Measurements from ENCODE around the gene CLEC20A. TPM values are rescaled to one million over a fixed set of nuclear protein-coding genes. Genes with fewer than 3 reads are reported as not detected.
"Not testable (repeated sequence)": the region's sequence is repeated elsewhere in the genome, so short reads cannot be mapped to it uniquely, and the experiment has no call there.

The CLEC20A gene
- total RNA-seq, 1 donor from 2014 or later = not detected

DNA sequence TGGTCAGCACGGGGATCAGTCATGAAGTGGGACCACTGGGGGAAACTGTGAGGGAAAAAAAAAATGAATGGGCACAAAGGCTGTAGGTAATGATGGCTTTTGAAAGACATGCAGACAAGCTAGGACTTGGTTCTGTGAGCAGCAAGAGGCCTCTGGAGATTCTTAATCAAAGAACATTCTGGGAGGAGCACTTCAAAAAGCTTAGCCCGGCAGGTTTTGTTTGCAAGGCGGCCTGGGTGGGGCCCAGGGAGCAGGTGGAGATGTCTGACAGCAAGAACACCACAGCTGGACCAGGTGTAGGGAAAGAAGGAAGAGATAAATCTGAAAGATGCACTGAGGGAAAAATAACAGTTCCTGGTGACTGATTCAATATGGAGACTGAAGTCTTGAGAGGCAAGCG is 22.1 kb upstream of the CLEC20A start:
- Mint-ChIP-seq H3K27me3 (peaks cover 5% of the 10 kb centered on the region), H3K27ac (no peak overlapping the region), H3K4me1 (no peaks in the 10 kb centered on the region), H3K36me3 (ENCODE audit: low read depth) (no peaks in the 10 kb centered on the region), H3K4me3 (no peak overlapping the region), H3K9me3 (no peaks in the 10 kb centered on the region)
- DNase-seq = no peak
- intact Hi-C loops (cut with micrococcal nuclease) = no loop called here

DNA sequence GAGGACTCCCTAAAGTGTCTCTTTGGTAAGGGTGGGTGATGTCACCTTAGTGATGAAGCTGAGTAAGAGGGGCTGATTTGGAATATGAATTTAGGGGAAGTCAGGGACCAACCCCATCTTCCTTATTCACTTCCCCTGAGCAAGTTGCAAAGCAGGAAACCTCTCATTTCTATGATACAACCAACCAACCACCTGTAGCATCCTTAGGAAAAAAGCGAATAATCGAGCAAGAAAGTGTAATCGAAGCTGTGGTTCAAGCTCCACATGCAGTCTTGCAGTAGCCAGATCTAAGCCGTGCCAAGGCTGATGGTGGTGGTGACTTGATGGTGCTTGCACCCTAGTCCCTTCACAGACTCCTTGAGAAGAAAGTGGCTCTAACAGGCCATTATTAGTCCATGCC is 19.3 kb upstream of the CLEC20A start:
- no peak overlapping the region for H3K4me3 Mint-ChIP-seq
- intact Hi-C loops (cut with micrococcal nuclease) = no loop called here
- no peak for DNase-seq
- H3K4me1 Mint-ChIP-seq = no peaks in the 10 kb centered on the region
- H3K27me3 Mint-ChIP-seq = peaks cover 5% of the 10 kb centered on the region
- H3K36me3 Mint-ChIP-seq (ENCODE audit: low read depth) = no peaks in the 10 kb centered on the region
- H3K9me3 Mint-ChIP-seq = no peaks in the 10 kb centered on the region
- no peak overlapping the region for H3K27ac Mint-ChIP-seq

DNA sequence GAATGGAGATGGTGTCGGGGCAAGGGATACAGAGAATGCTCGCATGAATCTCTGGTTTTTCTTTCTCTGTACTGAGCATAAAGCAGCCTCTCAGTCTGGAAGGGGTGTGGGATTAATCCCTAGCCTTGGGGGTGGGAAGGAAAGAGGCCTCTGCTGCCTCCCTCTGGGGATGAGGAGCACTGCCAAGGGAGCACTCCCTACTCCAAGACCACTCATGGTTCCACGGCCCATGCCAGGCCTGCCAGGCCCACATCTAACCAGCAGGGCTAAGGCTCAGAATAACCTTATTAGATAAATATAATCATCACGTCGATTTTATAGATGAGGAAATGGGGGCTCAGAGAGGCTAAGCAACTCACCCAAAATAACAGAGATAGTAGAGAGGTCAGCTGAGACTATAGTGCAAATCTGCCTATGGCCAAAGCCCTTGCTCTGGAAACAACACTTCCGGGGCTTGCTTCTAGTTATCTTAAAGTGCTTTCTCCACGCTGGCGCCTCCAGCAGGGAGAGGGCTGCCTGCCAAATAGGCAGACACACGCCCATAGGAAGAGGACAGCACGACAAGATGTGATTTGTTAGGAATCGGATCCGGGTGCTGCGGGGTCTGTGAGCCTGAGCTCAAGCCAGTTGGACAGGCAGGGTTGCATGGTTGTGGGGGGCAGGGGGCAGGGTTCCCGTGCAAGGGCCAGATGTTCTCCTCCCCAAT is 16.7 kb upstream of the CLEC20A start:
- Mint-ChIP-seq H3K27me3 (no peaks in the 10 kb centered on the region), H3K27ac (no peak overlapping the region), H3K9me3 (no peaks in the 10 kb centered on the region), H3K4me3 (no peak overlapping the region), H3K4me1 (no peaks in the 10 kb centered on the region), H3K36me3 (ENCODE audit: low read depth) (no peaks in the 10 kb centered on the region)
- intact Hi-C loops (cut with micrococcal nuclease) = no loop called here
- no peak for DNase-seq

DNA sequence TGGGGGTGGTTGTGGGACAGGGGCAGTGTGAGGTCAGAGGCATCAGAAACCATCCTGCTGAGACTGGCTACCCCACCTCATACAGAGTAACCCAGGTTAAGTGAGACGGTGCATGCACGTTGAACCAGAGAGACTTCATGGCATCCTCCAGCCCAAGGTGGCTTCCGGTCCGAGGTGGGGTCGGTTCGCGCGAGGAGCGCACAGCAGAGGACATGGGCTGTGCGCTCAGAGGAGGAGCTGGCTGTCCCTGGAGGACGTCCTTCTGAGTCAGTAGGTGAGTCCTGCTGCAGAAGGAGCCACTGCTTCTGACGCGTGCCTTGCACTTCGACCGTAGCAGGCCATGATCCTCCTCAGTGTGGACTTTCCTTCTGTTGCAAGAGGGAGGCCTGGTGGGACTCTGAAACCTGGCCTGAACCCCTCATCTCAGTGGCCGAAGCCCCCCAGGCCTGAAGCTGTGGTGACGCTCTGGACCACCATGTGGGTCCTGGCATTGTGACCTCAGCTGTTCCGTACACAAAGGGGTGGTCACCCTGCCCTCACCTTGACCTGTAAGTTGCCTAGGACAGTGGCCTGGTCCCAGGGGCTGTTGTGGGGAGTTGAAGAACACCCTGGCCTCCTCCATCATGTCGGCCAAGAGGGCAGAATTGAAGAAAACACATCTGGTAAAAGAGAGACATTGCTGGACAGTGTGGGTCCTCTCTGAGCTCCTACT is 16.0 kb upstream of the CLEC20A start, which contains the start of gene TEX35:
TEX35 (plus strand) TSS at position 544 of the 712 bp plus-strand sequence; CDS start at position 624, 80 bp downstream.
- Mint-ChIP-seq H3K9me3 (no peaks in the 10 kb centered on the region), H3K4me3 (no peak within 1 kb of the TSS), H3K4me1 (no peaks in the 10 kb centered on the region), H3K27ac (no peak within 1 kb of the TSS), H3K36me3 (ENCODE audit: low read depth) (no peaks in the 10 kb centered on the region), H3K27me3 (no peaks in the 10 kb centered on the region)
- intact Hi-C loops (cut with micrococcal nuclease) = no loop called here
- DNase-seq = no peak

DNA sequence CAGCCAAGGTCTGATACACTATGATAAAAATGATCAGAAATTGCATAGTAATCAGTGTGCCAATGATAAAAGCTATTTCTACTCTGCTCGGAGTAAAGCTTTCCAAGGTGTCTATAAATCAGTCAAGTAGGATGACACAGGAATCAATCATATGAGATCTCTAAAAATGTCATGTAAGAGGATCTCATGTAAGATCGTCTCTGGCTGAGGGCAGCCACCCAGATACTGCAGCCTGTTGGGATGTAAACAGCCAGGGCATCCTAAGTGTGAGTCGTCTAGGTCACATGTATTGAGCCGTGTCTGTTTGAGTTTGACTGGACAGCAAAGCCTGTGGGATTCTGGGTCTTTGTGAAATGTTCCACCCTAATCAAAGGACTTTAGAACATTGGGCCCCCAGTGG is 13.4 kb upstream of the CLEC20A start:
- no peaks in the 10 kb centered on the region for H3K9me3 Mint-ChIP-seq
- no peak overlapping the region for H3K27ac Mint-ChIP-seq
- DNase-seq = no peak
- no peaks in the 10 kb centered on the region for H3K27me3 Mint-ChIP-seq
- H3K4me1 Mint-ChIP-seq = no peaks in the 10 kb centered on the region
- H3K4me3 Mint-ChIP-seq = no peak overlapping the region
- intact Hi-C loops (cut with micrococcal nuclease) = no loop called here
- H3K36me3 Mint-ChIP-seq (ENCODE audit: low read depth) = no peaks in the 10 kb centered on the region

DNA sequence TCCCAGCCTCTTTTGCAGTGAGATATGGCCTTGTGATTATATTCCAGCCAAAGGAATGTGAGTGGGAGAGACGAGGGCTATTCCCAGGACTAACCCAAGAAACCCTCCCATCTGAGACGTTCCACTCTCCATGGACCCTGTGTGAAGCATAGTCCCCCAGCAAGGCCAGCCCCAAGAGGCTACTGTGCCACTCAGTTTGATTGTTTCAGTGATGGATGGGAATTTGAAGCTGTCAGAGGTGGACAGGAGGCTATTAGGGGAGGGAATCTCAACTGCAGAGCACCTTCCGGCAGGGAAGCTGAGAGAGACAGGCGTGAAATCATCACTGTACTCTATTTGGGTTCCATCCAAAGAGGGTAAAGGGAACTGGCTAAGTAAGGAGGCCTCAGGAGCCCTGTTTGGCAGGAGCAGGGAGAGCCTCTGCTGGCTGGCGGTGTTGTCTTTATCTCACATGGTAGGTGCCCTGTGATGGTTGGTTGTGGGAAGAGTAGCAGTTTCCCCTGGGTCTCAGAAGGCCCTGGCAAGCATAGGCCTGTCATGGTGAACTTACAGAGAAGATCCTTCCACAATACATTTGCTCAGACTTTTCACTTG is 12.7 kb upstream of the CLEC20A start:
- Mint-ChIP-seq H3K27me3 (no peaks in the 10 kb centered on the region), H3K9me3 (no peaks in the 10 kb centered on the region), H3K27ac (no peak overlapping the region), H3K36me3 (ENCODE audit: low read depth) (no peaks in the 10 kb centered on the region), H3K4me3 (no peak overlapping the region), H3K4me1 (no peaks in the 10 kb centered on the region)
- no peak for DNase-seq
- intact Hi-C loops (cut with micrococcal nuclease) = no loop called here

DNA sequence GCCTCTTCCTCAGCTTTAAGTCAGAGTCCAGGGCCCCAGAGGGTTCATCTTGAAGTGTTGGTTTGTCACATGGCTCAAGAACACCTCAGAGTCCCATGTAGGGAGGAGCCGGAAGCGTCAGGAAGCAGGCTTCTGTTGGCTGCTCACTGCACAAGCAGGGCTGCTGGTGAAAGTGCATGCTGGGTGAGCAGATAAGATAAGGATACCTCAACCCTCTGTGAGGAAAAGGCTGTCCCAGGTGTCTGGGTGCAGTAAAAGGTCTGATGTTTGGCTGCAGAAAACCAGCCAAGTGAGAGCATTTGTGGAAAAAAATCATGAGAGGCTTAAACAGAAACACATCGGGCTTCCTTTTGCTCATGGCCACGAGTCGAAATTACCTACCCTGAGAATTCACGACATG is 9.9 kb upstream of the CLEC20A start:
- no peak for DNase-seq
- Mint-ChIP-seq H3K27ac (no peak overlapping the region), H3K36me3 (ENCODE audit: low read depth) (no peaks in the 10 kb centered on the region), H3K4me1 (no peaks in the 10 kb centered on the region), H3K9me3 (no peaks in the 10 kb centered on the region), H3K4me3 (no peak overlapping the region), H3K27me3 (no peaks in the 10 kb centered on the region)
- intact Hi-C loops (cut with micrococcal nuclease) = no loop called here

DNA sequence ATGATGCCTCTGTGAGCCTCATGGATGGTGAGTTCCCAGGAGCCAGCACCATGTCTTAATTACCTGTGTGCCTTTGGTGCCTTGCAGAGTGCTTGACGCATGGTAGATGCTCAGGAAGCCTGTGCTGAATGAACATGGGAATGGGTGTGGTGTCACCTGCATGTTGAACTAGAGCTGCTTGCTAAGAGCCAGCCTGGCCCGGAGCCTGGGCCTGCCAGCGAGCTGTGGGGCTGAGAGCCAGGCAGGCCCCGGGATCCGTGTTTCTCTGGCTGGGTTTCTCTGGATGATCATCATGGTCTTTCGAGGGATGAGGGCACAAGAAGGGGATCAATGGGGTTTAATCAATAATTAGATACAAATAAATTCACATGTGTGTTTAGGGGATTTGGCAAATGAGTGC is 9.4 kb upstream of the CLEC20A start:
- Mint-ChIP-seq H3K4me1 (no peaks in the 10 kb centered on the region), H3K27me3 (no peaks in the 10 kb centered on the region), H3K36me3 (ENCODE audit: low read depth) (no peaks in the 10 kb centered on the region), H3K9me3 (no peaks in the 10 kb centered on the region), H3K4me3 (no peak overlapping the region), H3K27ac (no peak overlapping the region)
- intact Hi-C loops (cut with micrococcal nuclease) = no loop called here
- no peak for DNase-seq

DNA sequence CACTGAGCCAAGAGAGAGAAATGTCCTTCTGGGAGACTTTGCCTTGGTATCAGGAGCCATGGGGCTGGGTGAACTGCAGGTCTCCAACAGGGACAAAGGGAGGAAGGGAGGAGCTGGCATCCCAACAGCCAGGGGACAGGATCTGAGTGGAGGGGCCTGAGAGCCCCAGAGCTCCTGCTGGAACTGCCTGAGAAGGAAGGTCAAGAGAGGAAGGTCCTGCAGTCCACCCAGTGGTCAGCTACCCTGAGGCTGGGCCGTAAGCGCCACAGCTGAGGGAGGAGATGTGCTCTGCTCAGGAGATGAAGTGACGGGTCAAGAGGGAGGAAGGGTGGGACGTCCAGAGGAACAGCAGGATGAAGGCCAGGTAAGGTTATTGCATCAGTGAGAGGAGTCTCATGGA is 7.5 kb upstream of the CLEC20A start:
- DNase-seq = no peak
- Mint-ChIP-seq H3K4me1 (no peaks in the 10 kb centered on the region), H3K36me3 (ENCODE audit: low read depth) (no peaks in the 10 kb centered on the region), H3K4me3 (no peak overlapping the region), H3K9me3 (no peaks in the 10 kb centered on the region), H3K27me3 (no peaks in the 10 kb centered on the region), H3K27ac (no peak overlapping the region)
- intact Hi-C loops (cut with micrococcal nuclease) = no loop called here

DNA sequence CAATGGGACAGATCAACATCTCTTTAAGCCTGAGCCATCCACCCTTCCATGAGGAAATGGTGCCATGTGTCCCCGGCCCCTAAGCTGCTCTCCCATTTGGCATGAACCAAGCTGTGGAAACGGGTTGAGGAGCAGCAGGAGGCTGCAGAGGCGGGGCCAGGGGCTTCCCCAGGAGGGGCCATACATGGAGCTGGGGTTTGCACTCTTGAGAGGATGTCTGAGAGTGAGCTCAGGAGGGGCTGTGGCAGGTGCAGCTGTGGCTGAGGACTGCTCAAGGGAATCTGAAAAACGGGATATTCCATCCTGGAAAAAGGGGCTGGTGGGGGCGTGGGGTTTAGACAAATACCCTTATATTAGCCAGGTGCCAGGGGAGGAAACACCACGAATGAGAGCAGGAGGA is 7.1 kb upstream of the CLEC20A start:
- intact Hi-C loops (cut with micrococcal nuclease) = no loop called here
- no peaks in the 10 kb centered on the region for H3K27me3 Mint-ChIP-seq
- H3K36me3 Mint-ChIP-seq (ENCODE audit: low read depth) = no peaks in the 10 kb centered on the region
- DNase-seq = no peak
- no peak overlapping the region for H3K4me3 Mint-ChIP-seq
- H3K4me1 Mint-ChIP-seq = no peaks in the 10 kb centered on the region
- no peak overlapping the region for H3K27ac Mint-ChIP-seq
- no peaks in the 10 kb centered on the region for H3K9me3 Mint-ChIP-seq

DNA sequence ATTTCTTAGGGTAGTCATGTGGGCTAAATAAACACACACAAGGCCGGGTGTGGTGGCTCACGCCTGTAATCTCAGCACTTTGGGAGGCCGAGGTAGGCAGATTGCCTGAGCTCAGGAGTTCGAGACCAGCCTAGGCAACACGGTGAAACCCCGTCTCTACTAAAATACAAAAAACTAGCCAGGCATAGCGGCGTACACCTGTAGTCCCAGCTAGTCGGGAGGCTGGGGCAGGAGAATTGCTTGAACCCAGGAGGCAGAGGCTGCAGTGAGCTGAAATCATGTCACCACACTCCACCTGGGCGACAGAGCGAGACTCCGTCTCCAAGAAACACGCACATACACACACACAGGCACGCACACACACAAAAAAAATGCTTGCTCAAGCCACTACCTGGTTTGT is 6.6 kb upstream of the CLEC20A start:
- H3K27ac Mint-ChIP-seq; H3K36me3 Mint-ChIP-seq (ENCODE audit: low read depth); H3K4me1 Mint-ChIP-seq; intact Hi-C loops (cut with micrococcal nuclease); DNase-seq; H3K27me3 Mint-ChIP-seq; H3K4me3 Mint-ChIP-seq; H3K9me3 Mint-ChIP-seq: not testable (repeated sequence)

DNA sequence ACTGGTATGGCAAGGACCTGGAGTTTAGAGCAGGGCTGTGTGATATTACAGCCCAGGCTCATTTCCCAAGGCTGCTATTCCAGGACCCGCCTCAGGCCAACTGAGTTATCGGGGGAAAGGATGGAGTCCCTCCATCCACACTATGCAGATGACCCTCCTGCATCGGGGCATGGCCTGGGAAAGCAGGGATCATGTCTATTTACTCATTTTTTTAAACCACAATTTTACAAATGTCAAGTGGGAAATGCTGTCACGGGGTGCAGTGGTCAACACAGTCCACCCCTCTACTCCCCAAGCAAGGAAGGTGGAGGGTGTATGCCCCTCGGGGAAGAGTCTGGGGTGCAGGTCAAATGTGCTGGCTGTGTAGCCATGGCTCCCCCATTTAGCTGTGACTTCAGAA is 6.1 kb upstream of the CLEC20A start:
- Mint-ChIP-seq H3K9me3 (no peaks in the 10 kb centered on the region), H3K4me3 (no peak overlapping the region), H3K27ac (no peak overlapping the region), H3K27me3 (no peaks in the 10 kb centered on the region), H3K36me3 (ENCODE audit: low read depth) (no peaks in the 10 kb centered on the region), H3K4me1 (no peaks in the 10 kb centered on the region)
- no peak for DNase-seq
- intact Hi-C loops (cut with micrococcal nuclease) = no loop called here

DNA sequence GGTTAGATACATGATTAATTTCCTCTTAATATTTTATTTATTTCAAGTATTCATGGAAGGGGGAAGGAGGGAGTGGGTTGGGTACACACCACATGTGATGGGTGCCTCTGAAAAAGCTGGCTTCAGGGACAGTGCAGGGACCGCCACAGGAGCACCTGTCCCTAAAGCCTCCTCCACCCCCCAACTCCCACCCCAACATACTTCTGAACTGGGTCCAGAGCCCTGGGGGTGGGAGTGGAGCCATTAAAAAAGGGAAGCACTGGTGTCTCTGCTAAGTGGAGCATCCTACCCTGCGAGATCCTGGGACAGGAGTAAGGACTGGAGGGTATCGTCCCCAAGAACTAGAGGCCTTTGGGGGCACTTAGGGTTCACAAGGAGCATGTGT is 5.6 kb upstream of the CLEC20A start:
- DNase-seq = no peak
- intact Hi-C loops (cut with micrococcal nuclease) = no loop called here

DNA sequence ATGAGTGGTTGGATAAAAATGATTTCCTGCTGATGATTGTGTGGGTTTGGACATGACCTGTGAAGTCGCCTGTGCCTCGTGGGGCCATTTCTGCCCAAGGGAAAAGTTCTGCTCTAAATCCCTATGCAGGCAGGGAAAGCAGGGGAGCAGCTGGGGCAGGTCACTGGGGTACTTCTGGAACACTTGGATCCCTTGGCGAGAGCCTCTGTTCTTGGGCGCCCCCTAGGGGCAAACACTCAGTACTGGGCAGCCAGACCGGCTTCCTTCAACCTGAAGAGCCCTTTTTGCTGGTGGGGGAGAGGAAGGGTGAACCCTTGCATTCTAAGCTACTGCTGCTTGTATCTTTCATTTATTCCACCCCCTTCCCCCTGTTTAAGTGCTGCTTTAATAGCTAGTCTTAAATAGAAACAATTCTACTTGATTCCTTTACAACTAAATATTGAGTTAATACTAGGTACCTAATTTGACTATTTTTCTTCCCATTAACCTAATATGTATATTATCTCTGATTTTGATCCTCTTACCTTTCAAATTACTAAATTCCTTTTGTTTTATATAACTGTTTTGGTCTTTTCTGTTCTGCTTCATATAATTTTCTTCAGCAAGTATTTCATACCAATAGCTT is 5.1 kb upstream of the CLEC20A start:
- Mint-ChIP-seq H3K27ac (no peak overlapping the region), H3K27me3 (no peaks in the 10 kb centered on the region), H3K4me1 (no peaks in the 10 kb centered on the region), H3K9me3 (no peaks in the 10 kb centered on the region), H3K36me3 (ENCODE audit: low read depth) (no peaks in the 10 kb centered on the region), H3K4me3 (no peak overlapping the region)
- peak; percentile 87 for DNase-seq
- intact Hi-C loops (cut with micrococcal nuclease) = loop anchor here (2.0 kb wide), 1 partner anchor 191 kb away; no protein-coding TSS in a partner anchor

More for the DNA sequence above, 5.6 kb upstream of the CLEC20A start:
- Mint-ChIP-seq H3K36me3 (ENCODE audit: low read depth) (no peaks in the 10 kb centered on the region), H3K27me3 (no peaks in the 10 kb centered on the region), H3K4me3 (no peak overlapping the region), H3K9me3 (no peaks in the 10 kb centered on the region), H3K27ac (no peak overlapping the region), H3K4me1 (no peaks in the 10 kb centered on the region)
